ENCODE data around the gene KCNN2.

DNA sequence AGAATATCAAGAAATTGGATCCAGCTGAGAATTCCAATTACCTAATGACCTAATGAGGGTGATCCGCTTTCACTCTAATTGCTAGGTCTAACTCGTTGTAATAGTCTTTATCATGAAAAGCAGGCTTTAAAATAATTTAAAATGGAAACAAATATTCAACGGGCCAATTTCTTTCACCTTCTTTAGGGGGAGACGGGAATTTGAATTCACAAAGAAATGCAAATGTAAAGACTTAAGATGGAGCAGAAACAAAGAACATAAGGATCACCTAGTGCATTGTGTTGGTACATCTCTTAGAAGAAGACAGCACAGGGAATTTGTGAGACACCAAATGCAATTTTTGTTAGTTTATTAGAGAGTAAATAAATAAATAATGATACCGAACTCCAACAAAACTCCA, 1.5 kb upstream of the KCNN2 start:
- TF ChIP-seq, protein P1, sequence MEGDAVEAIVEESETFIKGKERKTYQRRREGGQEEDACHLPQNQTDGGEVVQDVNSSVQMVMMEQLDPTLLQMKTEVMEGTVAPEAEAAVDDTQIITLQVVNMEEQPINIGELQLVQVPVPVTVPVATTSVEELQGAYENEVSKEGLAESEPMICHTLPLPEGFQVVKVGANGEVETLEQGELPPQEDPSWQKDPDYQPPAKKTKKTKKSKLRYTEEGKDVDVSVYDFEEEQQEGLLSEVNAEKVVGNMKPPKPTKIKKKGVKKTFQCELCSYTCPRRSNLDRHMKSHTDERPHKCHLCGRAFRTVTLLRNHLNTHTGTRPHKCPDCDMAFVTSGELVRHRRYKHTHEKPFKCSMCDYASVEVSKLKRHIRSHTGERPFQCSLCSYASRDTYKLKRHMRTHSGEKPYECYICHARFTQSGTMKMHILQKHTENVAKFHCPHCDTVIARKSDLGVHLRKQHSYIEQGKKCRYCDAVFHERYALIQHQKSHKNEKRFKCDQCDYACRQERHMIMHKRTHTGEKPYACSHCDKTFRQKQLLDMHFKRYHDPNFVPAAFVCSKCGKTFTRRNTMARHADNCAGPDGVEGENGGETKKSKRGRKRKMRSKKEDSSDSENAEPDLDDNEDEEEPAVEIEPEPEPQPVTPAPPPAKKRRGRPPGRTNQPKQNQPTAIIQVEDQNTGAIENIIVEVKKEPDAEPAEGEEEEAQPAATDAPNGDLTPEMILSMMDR (IDR thresholded peaks at IDR 0.05), result no peak
- no peak for TF ChIP-seq POLR2A (IDR thresholded peaks at IDR 0.05)

Measured in breast epithelium (tissue), 3 donors.